Spleen (tissue), 11 donors: ENCODE results near the gene GPR156. TPM values are rescaled to one million over a fixed set of nuclear protein-coding genes. Genes with fewer than 3 reads are reported as not detected.

ENCODE experiments used
- DNase-seq: peaks from one replicate; pipeline ENCODE4 v3.0.0-alpha.2; 2020
- H3K27ac ChIP-seq, 8 donors: fragments of 200-600 bp; sonication (generic) in 7 of 8; 1 replicate in 4 of 8; 2 replicates in 4 of 8; pipeline versions ENCODE4 v1.5.0 to v1.8.0; 2016 to 2021; ENCODE audit warnings: inconsistent platforms in 4 of 8, mild to moderate bottlenecking in 4 of 8, moderate library complexity in 1 of 8
- H3K27me3 ChIP-seq, 7 donors: fragments of 200-600 bp; sonication (generic) in 6 of 7; replicated peaks in 1 of 7; 1 replicate in 4 of 7; 2 replicates in 3 of 7; pipeline versions ENCODE4 v1.5.0 to v1.8.0; 2016 to 2021; ENCODE audit warnings: inconsistent platforms in 3 of 7, mild to moderate bottlenecking in 1 of 7
- H3K36me3 ChIP-seq, 6 donors: fragments of 200-600 bp; sonication (generic) in 5 of 6; 1 replicate in 4 of 6; 2 replicates in 2 of 6; pipeline versions ENCODE4 v1.5.0 to v1.8.0; 2016 to 2021; ENCODE audit warnings: inconsistent platforms in 2 of 6
- H3K4me1 ChIP-seq, 6 donors: fragments of 200-600 bp; sonication (generic) in 5 of 6; 1 replicate in 3 of 6; 2 replicates in 3 of 6; pipeline versions ENCODE4 v1.5.0 to v1.8.0; 2016 to 2021; ENCODE audit warnings: inconsistent platforms in 3 of 6
- H3K4me3 ChIP-seq, 8 donors: fragments of 200-600 bp; sonication (generic) in 7 of 8; 1 replicate in 4 of 8; 2 replicates in 4 of 8; pipeline versions ENCODE4 v1.5.0 to v1.8.0; 2016 to 2021; ENCODE audit warnings: inconsistent platforms in 4 of 8, mild to moderate bottlenecking in 4 of 8, moderate library complexity in 2 of 8
- H3K9me3 ChIP-seq, 8 donors: fragments of 200-600 bp; sonication (generic) in 7 of 8; 1 replicate in 4 of 8; 2 replicates in 4 of 8; pipeline versions ENCODE4 v1.5.0 to v1.8.0; 2016 to 2021; ENCODE audit warnings: inconsistent platforms in 4 of 8
- POLR2A ChIP-seq, 3 donors: fragments of 450-650 bp; IDR thresholded peaks; one replicate each; pipeline ENCODE4 v1.5.1; 2017; ENCODE audit warnings: antibody characterized with exemption in 3 of 3, mild to moderate bottlenecking in 1 of 3
- POLR2AphosphoS5 ChIP-seq, 3 donors: sonication (generic); formaldehyde crosslinking; IDR thresholded peaks; one replicate each; pipeline ENCODE4 v1.5.1; 2017; ENCODE audit warnings: antibody characterized with exemption in 3 of 3
- WGBS, 5 donors: extraction: QIAGEN DNeasy Blood & Tissue Kit in 3 of 5; methylation state at CpG; one replicate each; pipeline versions ENCODE4 v1.1.5 to v1.1.7; 2013 to 2018; 5-methylcytosine and 5-hydroxymethylcytosine counted together
- intact Hi-C: fragments of 100-400 bp; cut with DNase I; formaldehyde crosslinking; loops from one replicate; pipeline ENCODE4 v1.15.0; 2023; ENCODE audit warnings: low total_unique reads
- polyA plus RNA-seq, 3 donors: library from polyadenylated mRNA; stranded (reverse); fragments of 200-250 nt; gene quantifications; one replicate each; pipeline ENCODE4 v1.2.1, GENCODE V29; 2013
- total RNA-seq, 7 donors: library from RNA; depleted of rRNA in 3 of 7; stranded (reverse); fragments of >200 nt in 3 of 7; fragmentation: NEBNext Ultra II Directional in 4 of 7; extraction: Animal tissue kit (Norgen Biotek cat#: 25700) in 4 of 7; gene quantifications; one replicate each; pipeline versions ENCODE4 v1.1.0 to v1.2.1, GENCODE V29; 2016 to 2021
- TF ChIP-seq, protein P1 (sequence below), 11 experiments: fragments of 200-600 bp in 7 of 11; fragments of 450-650 bp in 4 of 11; sonication (generic) in 4 of 11; IDR thresholded peaks in 8 of 11; conservative IDR thresholded peaks in 3 of 11; 1 replicate in 7 of 11; 2 replicates in 4 of 11; pipeline versions ENCODE4 v1.4.0 to v1.8.0; 2016 to 2021; ENCODE audit warnings: antibody characterized with exemption in 11 of 11, inconsistent platforms in 4 of 11, mild to moderate bottlenecking in 1 of 11
- donor health status: healthy with polysubstance abuse.
- donor health status: DM: no; HTN: no; CAD: no; lungs with moderate emphysema.
- donor health status: DM: no; HTN: no; CAD: no.
- donor health status: Bipolar disorder and iron deficiency.
- donor health status: healthy.
- donor health status: DM: no; HTN: no; CAD: no.
- donor health status: DM: yes; HTN: yes; CAD: no.

Gene GPR156
- total and polyA plus RNA-seq, 10 donors, result 0.03 to 0.41 (median 0.18) TPM; not detected in 4

DNA sequence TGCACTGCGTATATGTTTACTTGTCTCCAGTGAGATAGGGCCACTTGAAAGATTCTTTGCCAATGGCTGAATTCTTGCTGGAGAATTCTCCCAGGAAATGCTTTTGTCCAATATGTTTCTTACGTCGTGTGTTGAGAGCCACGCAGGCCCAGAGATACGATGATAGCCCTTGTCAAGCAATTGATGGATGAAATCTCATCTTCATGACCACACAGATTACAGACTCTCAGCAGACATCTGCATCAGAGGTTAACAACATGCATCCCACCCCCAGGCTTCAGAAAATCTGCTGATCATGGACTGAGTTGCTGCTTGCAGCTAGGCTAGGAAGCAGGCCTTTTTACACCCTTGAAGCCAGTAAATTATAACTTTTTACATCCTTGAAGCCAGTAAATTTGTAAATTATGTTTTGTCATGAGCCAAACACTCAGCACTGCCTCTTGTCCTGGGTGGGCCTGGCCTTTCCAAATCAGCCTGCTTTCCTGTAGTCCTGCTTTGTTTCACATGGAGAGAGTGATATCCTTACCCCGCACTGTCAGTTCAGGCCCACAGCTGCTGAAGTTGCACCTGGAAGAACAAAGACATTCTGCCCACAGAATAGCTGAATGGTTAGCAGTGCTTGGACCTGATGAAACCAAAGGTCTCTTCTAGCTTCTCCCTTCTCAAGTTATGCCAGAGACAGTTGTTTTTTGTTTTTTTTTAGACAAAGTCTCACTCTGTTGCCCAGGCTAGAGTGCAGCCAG lies 84.4 kb downstream of the GPR156 start:
- Histone ChIP-seq H3K27ac (no peak overlapping the region), H3K9me3 (no peaks in the 10 kb centered on the region), H3K27me3 (no peaks in the 10 kb centered on the region), H3K36me3 (no peaks in the 10 kb centered on the region), H3K4me3 (no peak overlapping the region), H3K4me1 (peaks cover 0 to 41% (median 18%) of the 10 kb centered on the region in 6 donors)
- TF ChIP-seq POLR2AphosphoS5 (IDR thresholded peaks at IDR 0.05), result no peak
- TF ChIP-seq POLR2A (IDR thresholded peaks at IDR 0.05), result no peak
- TF ChIP-seq, protein P1, sequence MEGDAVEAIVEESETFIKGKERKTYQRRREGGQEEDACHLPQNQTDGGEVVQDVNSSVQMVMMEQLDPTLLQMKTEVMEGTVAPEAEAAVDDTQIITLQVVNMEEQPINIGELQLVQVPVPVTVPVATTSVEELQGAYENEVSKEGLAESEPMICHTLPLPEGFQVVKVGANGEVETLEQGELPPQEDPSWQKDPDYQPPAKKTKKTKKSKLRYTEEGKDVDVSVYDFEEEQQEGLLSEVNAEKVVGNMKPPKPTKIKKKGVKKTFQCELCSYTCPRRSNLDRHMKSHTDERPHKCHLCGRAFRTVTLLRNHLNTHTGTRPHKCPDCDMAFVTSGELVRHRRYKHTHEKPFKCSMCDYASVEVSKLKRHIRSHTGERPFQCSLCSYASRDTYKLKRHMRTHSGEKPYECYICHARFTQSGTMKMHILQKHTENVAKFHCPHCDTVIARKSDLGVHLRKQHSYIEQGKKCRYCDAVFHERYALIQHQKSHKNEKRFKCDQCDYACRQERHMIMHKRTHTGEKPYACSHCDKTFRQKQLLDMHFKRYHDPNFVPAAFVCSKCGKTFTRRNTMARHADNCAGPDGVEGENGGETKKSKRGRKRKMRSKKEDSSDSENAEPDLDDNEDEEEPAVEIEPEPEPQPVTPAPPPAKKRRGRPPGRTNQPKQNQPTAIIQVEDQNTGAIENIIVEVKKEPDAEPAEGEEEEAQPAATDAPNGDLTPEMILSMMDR (IDR thresholded peaks at IDR 0.05 in 8 of 11, conservative IDR thresholded peaks at IDR 0.05 in 3 of 11), result no peak
- no peak for DNase-seq
- intact Hi-C loops, result loop anchor here (10.0 kb wide), 1 partner anchor 106 kb away; the partner anchor contains the start of gene GSK3B
- WGBS, 5 donors, result 91 to 95% (median 93%) methylated on average over 6 of the region's 6 CpGs

DNA sequence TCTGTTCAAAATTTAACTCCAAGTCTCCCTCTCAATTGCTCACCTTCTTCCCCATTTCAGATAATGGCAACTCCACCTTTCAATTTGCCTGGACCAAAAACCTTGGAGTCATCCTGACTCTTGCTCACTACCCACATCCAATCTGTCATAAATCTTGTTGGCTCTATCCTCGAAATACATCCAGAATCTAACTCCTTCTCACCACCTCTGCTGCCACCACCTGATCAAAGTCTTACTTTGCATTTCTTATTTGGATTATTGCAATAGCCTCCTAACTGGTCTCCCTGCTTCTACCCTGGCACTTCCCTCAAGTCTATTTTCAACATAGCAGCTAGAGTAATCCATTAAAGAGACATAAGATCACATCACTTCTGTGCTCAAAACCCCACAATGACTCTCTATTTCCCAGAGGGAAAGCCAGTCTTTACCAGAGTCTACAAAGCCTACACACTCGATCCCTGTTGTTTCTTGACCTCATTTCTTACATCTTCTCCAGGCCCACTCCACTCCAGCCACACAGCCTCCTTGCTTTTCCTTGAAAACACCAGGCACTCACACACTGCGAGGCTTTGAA lies 86.6 kb downstream of the GPR156 start:
- Histone ChIP-seq H3K4me1 (peaks cover 0 to 22% (median 11%) of the 10 kb centered on the region in 6 donors), H3K36me3 (no peaks in the 10 kb centered on the region), H3K9me3 (no peaks in the 10 kb centered on the region), H3K27ac (no peak overlapping the region), H3K4me3 (no peak overlapping the region), H3K27me3 (no peaks in the 10 kb centered on the region)
- WGBS, 5 donors, result 62 to 67% (median 63%) methylated on average over 3 of the region's 3 CpGs
- intact Hi-C loops, result no loop called here
- no peak for TF ChIP-seq POLR2A (IDR thresholded peaks at IDR 0.05)
- TF ChIP-seq, protein P1 (IDR thresholded peaks at IDR 0.05 in 8 of 11, conservative IDR thresholded peaks at IDR 0.05 in 3 of 11), result no peak
- no peak for TF ChIP-seq POLR2AphosphoS5 (IDR thresholded peaks at IDR 0.05)
- DNase-seq, result no peak

DNA sequence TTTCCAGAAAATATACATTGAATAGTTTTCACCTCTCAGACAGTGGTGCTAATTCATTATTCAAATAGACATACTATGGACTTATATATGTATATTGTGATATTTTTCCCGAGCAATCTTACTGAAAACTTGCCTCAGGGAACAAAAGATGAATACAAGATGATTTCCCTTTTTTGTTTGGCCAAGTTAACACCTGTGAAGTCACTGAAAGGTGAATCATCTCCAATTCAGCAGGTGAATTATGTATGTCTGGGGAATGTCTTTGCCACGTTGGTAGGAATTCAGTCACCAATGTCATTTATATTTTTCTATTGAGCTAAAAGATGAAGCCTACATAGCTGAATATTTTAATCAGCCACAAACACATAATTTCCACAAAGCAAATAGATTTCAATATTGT lies 88.2 kb downstream of the GPR156 start:
- Histone ChIP-seq H3K36me3 (no peaks in the 10 kb centered on the region), H3K9me3 (no peaks in the 10 kb centered on the region), H3K4me1 (peaks cover 0 to 6% (median 0%) of the 10 kb centered on the region in 6 donors), H3K27ac (no peak overlapping the region), H3K4me3 (no peak overlapping the region), H3K27me3 (no peaks in the 10 kb centered on the region)
- WGBS, 5 donors, result 69 to 88% (median 85%) methylated on average over 2 of the region's 2 CpGs
- DNase-seq, result no peak
- TF ChIP-seq POLR2AphosphoS5 (IDR thresholded peaks at IDR 0.05) (no peak), POLR2A (IDR thresholded peaks at IDR 0.05) (no peak)
- TF ChIP-seq, protein P1 (IDR thresholded peaks at IDR 0.05 in 8 of 11, conservative IDR thresholded peaks at IDR 0.05 in 3 of 11), result no peak
- intact Hi-C loops, result no loop called here

DNA sequence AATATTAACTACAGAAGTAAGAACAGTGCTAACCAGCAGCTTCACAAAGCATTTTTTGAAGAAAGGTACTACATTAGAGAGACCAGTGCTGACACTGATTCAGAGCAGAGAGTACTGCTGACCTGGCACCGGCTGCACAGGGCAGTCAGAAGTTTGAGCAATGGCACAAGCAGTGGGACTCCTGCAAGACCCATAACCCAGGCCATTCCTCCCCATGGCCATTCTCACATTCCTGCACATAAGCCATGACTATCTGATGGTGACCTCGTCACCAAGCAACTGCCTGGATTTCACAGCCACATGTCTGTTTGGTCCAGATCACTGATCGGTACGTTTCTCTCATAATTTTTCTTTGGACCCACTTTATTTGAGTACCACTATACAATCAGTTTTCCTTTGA lies 88.7 kb downstream of the GPR156 start:
- 87 to 95% (median 91%) methylated on average over 4 of the region's 4 CpGs for WGBS, 5 donors
- Histone ChIP-seq H3K27me3 (no peaks in the 10 kb centered on the region), H3K27ac (no peak overlapping the region), H3K9me3 (peaks cover 0 to 1% (median 0%) of the 10 kb centered on the region in 8 donors), H3K4me1 (peaks cover 0 to under 1% (median 0%) of the 10 kb centered on the region in 6 donors), H3K36me3 (no peaks in the 10 kb centered on the region), H3K4me3 (no peak overlapping the region)
- intact Hi-C loops, result no loop called here
- TF ChIP-seq, protein P1 (IDR thresholded peaks at IDR 0.05 in 8 of 11, conservative IDR thresholded peaks at IDR 0.05 in 3 of 11), result no peak
- no peak for TF ChIP-seq POLR2AphosphoS5 (IDR thresholded peaks at IDR 0.05)
- no peak for TF ChIP-seq POLR2A (IDR thresholded peaks at IDR 0.05)
- no peak for DNase-seq
